Heart left ventricle (tissue), 16 donors: ENCODE data around the gene SCEL. TPM values are rescaled to one million over a fixed set of nuclear protein-coding genes. Genes with fewer than 3 reads are reported as not detected.

Experiments
- ATAC-seq, 4 donors: fragments of 200-7000 bp; cut with Tn5 transposase; one replicate each; pipeline ENCODE4 v1.9.1; 2020 to 2022; ENCODE audit warnings: moderate library complexity in 4 of 4, mild to moderate bottlenecking in 3 of 4, moderate number of reproducible peaks in 1 of 4
- DNase-seq, 5 donors: peaks; one replicate each; pipeline ENCODE4 v3.0.0-alpha.2; 2020
- H3K27ac ChIP-seq, 12 donors: fragments of 200-600 bp; sonication (generic) in 4 of 12; one replicate each; pipeline versions ENCODE4 v1.5.0 to v1.8.0; 2016 to 2022; ENCODE audit warnings: mild to moderate bottlenecking in 2 of 12
- H3K27me3 ChIP-seq, 9 donors: fragments of 200-600 bp; sonication (generic) in 2 of 9; one replicate each; pipeline versions ENCODE4 v1.5.1 to v1.8.0; 2016 to 2022; ENCODE audit warnings: mild to moderate bottlenecking in 3 of 9
- H3K36me3 ChIP-seq, 9 donors: fragments of 200-600 bp; sonication (generic) in 2 of 9; one replicate each; pipeline versions ENCODE4 v1.5.0 to v1.8.0; 2018 to 2022; ENCODE audit warnings: mild to moderate bottlenecking in 2 of 9
- H3K4me1 ChIP-seq, 12 donors: fragments of 200-600 bp; sonication (generic) in 4 of 12; one replicate each; pipeline versions ENCODE4 v1.5.0 to v1.8.0; 2016 to 2022; ENCODE audit warnings: mild to moderate bottlenecking in 3 of 12
- H3K4me3 ChIP-seq, 12 donors: fragments of 200-600 bp; sonication (generic) in 4 of 12; one replicate each; pipeline versions ENCODE4 v1.5.0 to v1.8.0; 2017 to 2022; ENCODE audit warnings: mild to moderate bottlenecking in 9 of 12, moderate library complexity in 4 of 12
- H3K9me3 ChIP-seq, 12 donors: fragments of 200-600 bp; sonication (generic) in 4 of 12; one replicate each; pipeline versions ENCODE4 v1.5.0 to v1.8.0; 2016 to 2022; ENCODE audit warnings: mild to moderate bottlenecking in 1 of 12
- POLR2A ChIP-seq, 2 donors: fragments of 450-650 bp; IDR thresholded peaks; one replicate each; pipeline ENCODE4 v1.6.1; 2017; ENCODE audit warnings: antibody characterized with exemption in 2 of 2, mild to moderate bottlenecking in 2 of 2, moderate library complexity in 2 of 2
- WGBS, 4 donors: extraction: QIAGEN DNeasy Blood & Tissue Kit in 2 of 4; methylation state at CpG; one replicate each; pipeline versions ENCODE4 v1.1.5 to v1.1.7; 2013 to 2018; 5-methylcytosine and 5-hydroxymethylcytosine counted together
- intact Hi-C, 10 donors: fragments of 100-400 bp; cut with DNase I; formaldehyde crosslinking; loops; one replicate each; pipeline versions ENCODE4 v1.11.1 to v1.14.2; 2022
- polyA plus RNA-seq, 2 donors: library from polyadenylated mRNA; stranded (reverse); fragments of 200-250 nt; gene quantifications; one replicate each; pipeline ENCODE4 v1.2.3, GENCODE V29; 2013
- total RNA-seq, 9 donors: library from RNA; depleted of rRNA in 2 of 9; stranded (reverse); fragments of >200 nt in 2 of 9; fragmentation: NEBNext Ultra II Directional in 3 of 9; extraction: Animal tissue kit (Norgen Biotek cat#: 25700) in 3 of 9; gene quantifications; one replicate each; pipeline versions ENCODE4 v1.1.0 to v1.2.4, GENCODE V29; 2016 to 2023
- TF ChIP-seq, protein P1 (sequence below), 12 donors: fragments of 200-600 bp; sonication (generic) in 4 of 12; IDR thresholded peaks; one replicate each; pipeline versions ENCODE4 v1.5.0 to v1.8.0; 2018 to 2022; ENCODE audit warnings: antibody characterized with exemption in 12 of 12, mild to moderate bottlenecking in 5 of 12
- donor health status: ischemic (EF 13 %, LVEDD 7.1; RV severe dilation, severe dysfunction).
- donor health status: healthy with polysubstance abuse.
- donor health status: DM: no; HTN: yes; CAD: no.
- donor health status: DM: no; HTN: no; CAD: no.
- donor health status: ischemic (EF 25% LVEDD 6.9; RV normal size, moderate dysfunction).
- donor health status: ischemic (EF 25% LVEDD 5.7; RV mildly dilated, moderate dysfunction).
- donor health status: healthy.
- donor health status: DM: yes; HTN: yes; CAD: no.
- donor health status: ischemic (EF 35%, LVEDD 5.7; RV mildly dilated, moderate dysfunction).
- donor health status: nonischemic (EF 11% LVEDD 7.7; RV severe dilation, severe dysfunction).
- donor health status: DM: yes; HTN: yes; CAD: no.
- donor health status: PGD.
- donor health status: ischemic (EF 29% LVEDD 5.4; RV normal size, mild dysfunction).
- donor health status: nonischemic (EF 23%, LVEDD 6.1; RV moderate dilation, normal function).

Gene SCEL
- total and polyA plus RNA-seq, 11 donors = 0.04 to 2.0 TPM; not detected in 9

GRCh38 chr13:77558016-77558415, 22.5 kb downstream of the SCEL start:
- no peaks in the 10 kb centered on the region for H3K36me3 ChIP-seq
- TF ChIP-seq, protein P1, sequence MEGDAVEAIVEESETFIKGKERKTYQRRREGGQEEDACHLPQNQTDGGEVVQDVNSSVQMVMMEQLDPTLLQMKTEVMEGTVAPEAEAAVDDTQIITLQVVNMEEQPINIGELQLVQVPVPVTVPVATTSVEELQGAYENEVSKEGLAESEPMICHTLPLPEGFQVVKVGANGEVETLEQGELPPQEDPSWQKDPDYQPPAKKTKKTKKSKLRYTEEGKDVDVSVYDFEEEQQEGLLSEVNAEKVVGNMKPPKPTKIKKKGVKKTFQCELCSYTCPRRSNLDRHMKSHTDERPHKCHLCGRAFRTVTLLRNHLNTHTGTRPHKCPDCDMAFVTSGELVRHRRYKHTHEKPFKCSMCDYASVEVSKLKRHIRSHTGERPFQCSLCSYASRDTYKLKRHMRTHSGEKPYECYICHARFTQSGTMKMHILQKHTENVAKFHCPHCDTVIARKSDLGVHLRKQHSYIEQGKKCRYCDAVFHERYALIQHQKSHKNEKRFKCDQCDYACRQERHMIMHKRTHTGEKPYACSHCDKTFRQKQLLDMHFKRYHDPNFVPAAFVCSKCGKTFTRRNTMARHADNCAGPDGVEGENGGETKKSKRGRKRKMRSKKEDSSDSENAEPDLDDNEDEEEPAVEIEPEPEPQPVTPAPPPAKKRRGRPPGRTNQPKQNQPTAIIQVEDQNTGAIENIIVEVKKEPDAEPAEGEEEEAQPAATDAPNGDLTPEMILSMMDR (IDR thresholded peaks at IDR 0.05) = no peak
- TF ChIP-seq POLR2A (IDR thresholded peaks at IDR 0.05) = no peak
- no peak overlapping the region for H3K4me3 ChIP-seq
- H3K9me3 ChIP-seq = no peaks in the 10 kb centered on the region
- no peaks in the 10 kb centered on the region for H3K27me3 ChIP-seq
- WGBS, 4 donors = 84 to 94% (median 88%) methylated on average over 3 of the region's 3 CpGs
- no peaks in the 10 kb centered on the region for H3K4me1 ChIP-seq
- intact Hi-C loops = loop anchor here in 1 of 10 donors (10.0 kb wide), 1 partner anchor 53 kb away; no protein-coding TSS in a partner anchor
- DNase-seq (no peak), ATAC-seq (no peak)
- H3K27ac ChIP-seq = no peak overlapping the region

DNA sequence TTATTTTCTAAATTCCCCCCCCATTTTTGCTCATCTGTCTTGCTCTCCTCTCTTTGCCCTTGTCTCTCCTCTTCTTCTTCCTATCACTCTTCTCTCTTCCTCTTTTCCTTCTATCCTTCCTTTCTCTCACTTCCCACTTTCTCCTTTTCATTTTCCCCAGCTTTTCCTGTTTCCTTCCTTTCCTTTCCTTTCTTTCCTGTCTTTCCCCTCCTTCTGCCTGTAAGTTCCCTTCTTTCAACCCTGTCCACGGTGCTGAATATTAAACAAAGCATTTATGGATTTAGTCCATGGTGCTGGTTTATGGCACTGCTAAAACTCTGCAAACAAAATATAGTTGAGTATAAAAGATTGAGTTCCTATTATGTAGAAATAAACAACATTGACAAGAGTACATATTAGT, 27.6 kb downstream of the SCEL start:
- ATAC-seq = no peak
- 26 to 44% (median 30%) methylated on average over 1 of the region's 1 CpG for WGBS, 4 donors

DNA sequence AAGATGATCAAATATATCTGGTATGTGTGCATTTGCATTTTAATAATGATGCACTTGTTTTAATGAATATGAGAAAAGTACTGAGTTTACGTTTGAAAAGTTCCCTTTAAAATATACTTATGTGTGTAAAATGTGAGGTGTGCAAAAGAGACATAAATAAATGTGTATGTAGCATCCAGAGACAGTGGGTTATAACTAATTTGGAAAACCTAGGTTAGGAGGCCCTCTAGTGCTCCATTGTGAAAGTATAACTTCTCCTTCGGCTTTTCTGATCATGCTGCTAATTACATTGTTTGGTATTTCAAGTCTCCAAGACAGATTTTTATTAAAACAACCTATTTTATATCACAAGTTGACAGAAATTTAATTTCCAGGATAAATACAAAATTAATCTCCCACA, 30.1 kb downstream of the SCEL start:
- H3K27ac ChIP-seq = no peak overlapping the region
- H3K27me3 ChIP-seq = peaks cover 0 to 4% (median 0%) of the 10 kb centered on the region in 9 donors
- DNase-seq (no peak), ATAC-seq (no peak)
- H3K9me3 ChIP-seq = no peaks in the 10 kb centered on the region
- no peak overlapping the region for H3K4me3 ChIP-seq
- intact Hi-C loops = loop anchor here in 8 of 10 donors (2.0 to 10.0 kb wide), 3 partner anchors 71 to 73 kb away; no protein-coding TSS in a partner anchor
- TF ChIP-seq, protein P1 (IDR thresholded peaks at IDR 0.05) = peak in 11 of 12 donors; percentile 13 to 62 (median 47)
- TF ChIP-seq POLR2A (IDR thresholded peaks at IDR 0.05) = no peak
- H3K4me1 ChIP-seq = no peaks in the 10 kb centered on the region
- no peaks in the 10 kb centered on the region for H3K36me3 ChIP-seq
- WGBS, 4 donors = 4 to 6% (median 5%) methylated on average over 2 of the region's 2 CpGs

More for the DNA sequence above, 27.6 kb downstream of the SCEL start:
- peaks cover 0 to 4% (median 0%) of the 10 kb centered on the region in 9 donors for H3K27me3 ChIP-seq
- TF ChIP-seq POLR2A (IDR thresholded peaks at IDR 0.05) = no peak
- TF ChIP-seq, protein P1 (IDR thresholded peaks at IDR 0.05) = no peak
- H3K4me3 ChIP-seq = no peak overlapping the region
- H3K4me1 ChIP-seq = no peaks in the 10 kb centered on the region
- DNase-seq = no peak
- intact Hi-C loops = loop anchor here in 3 of 10 donors (10.0 kb wide), 1 partner anchor 68 kb away; no protein-coding TSS in a partner anchor
- H3K36me3 ChIP-seq = no peaks in the 10 kb centered on the region
- no peak overlapping the region for H3K27ac ChIP-seq
- no peaks in the 10 kb centered on the region for H3K9me3 ChIP-seq

DNA sequence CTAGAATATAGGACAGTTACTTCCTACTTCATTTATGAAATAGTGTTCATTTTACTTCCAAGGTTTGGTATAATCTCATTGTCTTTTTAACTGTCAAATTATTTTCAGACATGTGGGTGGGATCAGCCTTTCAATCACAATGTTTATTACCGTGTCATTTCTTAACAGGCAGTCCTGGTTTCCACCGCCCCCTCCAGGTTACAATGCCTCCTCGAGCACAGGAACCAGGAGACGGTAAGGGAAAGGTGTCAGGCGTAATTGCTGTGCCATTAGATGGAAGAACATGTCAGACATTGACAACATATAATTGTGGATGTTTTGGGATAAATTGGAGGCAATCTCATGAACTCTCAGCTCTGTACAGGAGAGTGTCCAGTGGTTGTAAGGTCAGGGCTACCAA, 36.5 kb downstream of the SCEL start:
- ATAC-seq = no peak
- H3K27ac ChIP-seq = no peak overlapping the region
- no peaks in the 10 kb centered on the region for H3K4me1 ChIP-seq
- H3K36me3 ChIP-seq = no peaks in the 10 kb centered on the region
- DNase-seq = no peak
- peaks cover 0 to 10% (median 0%) of the 10 kb centered on the region in 9 donors for H3K27me3 ChIP-seq
- no peak for TF ChIP-seq POLR2A (IDR thresholded peaks at IDR 0.05)
- TF ChIP-seq, protein P1 (IDR thresholded peaks at IDR 0.05) = no peak
- WGBS, 4 donors = 77 to 81% (median 79%) methylated on average over 5 of the region's 5 CpGs
- no peak overlapping the region for H3K4me3 ChIP-seq
- intact Hi-C loops = no loop called here
- no peaks in the 10 kb centered on the region for H3K9me3 ChIP-seq
